HUES64 (cell line): Measurements from ENCODE around the gene DDX49. TPM values are rescaled to one million over a fixed set of nuclear protein-coding genes. Genes with fewer than 3 reads are reported as not detected.

ENCODE experiments used
- H3K27ac ChIP-seq: 2 replicates; pipeline ENCODE4 v1.7.0; 2013; ENCODE audit warnings: low read depth, low read length, inconsistent platforms
- H3K27me3 ChIP-seq: 2 replicates; pipeline ENCODE4 v1.6.1; 2013; ENCODE audit warnings: mild to moderate bottlenecking, low read length; ENCODE audit not compliant: insufficient read depth
- H3K36me3 ChIP-seq: 2 replicates; pipeline ENCODE4 v1.6.1; 2013; ENCODE audit warnings: mild to moderate bottlenecking, low read length; ENCODE audit not compliant: insufficient read depth
- H3K4me1 ChIP-seq: 2 replicates; pipeline ENCODE4 v1.6.1; 2013; ENCODE audit warnings: mild to moderate bottlenecking, low read length, moderate library complexity; ENCODE audit not compliant: insufficient read depth
- H3K4me3 ChIP-seq: 2 replicates; pipeline ENCODE4 v1.5.1; 2013; ENCODE audit warnings: mild to moderate bottlenecking, low read length, moderate library complexity
- H3K9ac ChIP-seq: 2 replicates; pipeline ENCODE4 v1.6.1; 2013; ENCODE audit warnings: mild to moderate bottlenecking, low read depth, low read length
- H3K9me3 ChIP-seq: 2 replicates; pipeline ENCODE4 v1.6.1; 2013; ENCODE audit warnings: low read depth, low read length; ENCODE audit not compliant: insufficient read depth
- WGBS: fragments of 150-250, 120-280 bp; methylation state at CpG from one replicate; pipeline ENCODE4 v1.1.7; 2013; ENCODE audit warnings: missing lambda C conversion rate; 5-methylcytosine and 5-hydroxymethylcytosine counted together
- polyA plus RNA-seq, 2 experiments: library from polyadenylated mRNA; stranded (reverse); fragments of 50-300 nt; gene quantifications; one replicate each; pipeline ENCODE4 v1.2.3, GENCODE V29; 2013

DDX49 gene
- polyA plus RNA-seq (2013, experiment 1 of 2) = 30.0 TPM
- polyA plus RNA-seq (2013, experiment 2 of 2) = 27.1 TPM

- Histone ChIP-seq H3K27ac (peak within 1 kb of the TSS; percentile 63), H3K27me3 (no peaks in the 10 kb centered on the region), H3K4me1 (0 out of 2 replicates have a peak, but pooled peaks cover 2% of the 10 kb centered on the region), H3K36me3 (peaks cover 30% of the 10 kb centered on the region), H3K4me3 (peak within 1 kb of the TSS; percentile 99), H3K9ac (peak within 1 kb of the TSS; percentile 93), H3K9me3 (no peaks in the 10 kb centered on the region)
- under 1% methylated on average over 72 of the region's 72 CpGs for WGBS
Observed at GRCh38 chr19:18919086-18919899, at the start of gene DDX49, which contains the start of gene COPE. DDX49 (plus strand) TSS chr19:18919715; CDS start chr19:18919742, 27 bp downstream. COPE (minus strand) TSS chr19:18919387; CDS start chr19:18919348, 39 bp downstream.

GRCh38 chr19:18869781-18870530, 49.6 kb upstream of the DDX49 start:
- H3K4me3 ChIP-seq = no peak overlapping the region
- H3K4me1 ChIP-seq = 0 out of 2 replicates have a peak, but pooled peaks cover 3% of the 10 kb centered on the region
- 90% methylated on average over 62 of the region's 62 CpGs for WGBS
- no peaks in the 10 kb centered on the region for H3K27me3 ChIP-seq
- no peaks in the 10 kb centered on the region for H3K9me3 ChIP-seq
- H3K9ac ChIP-seq = no peak overlapping the region
- no peak overlapping the region for H3K27ac ChIP-seq
- H3K36me3 ChIP-seq = peaks cover 29% of the 10 kb centered on the region

GRCh38 chr19:18870531-18871172, 48.9 kb upstream of the DDX49 start:
- Histone ChIP-seq H3K4me1 (0 out of 2 replicates have a peak, but pooled peaks cover 3% of the 10 kb centered on the region), H3K36me3 (peaks cover 22% of the 10 kb centered on the region), H3K27me3 (no peaks in the 10 kb centered on the region), H3K4me3 (no peak overlapping the region), H3K27ac (no peak overlapping the region), H3K9ac (no peak overlapping the region), H3K9me3 (no peaks in the 10 kb centered on the region)
- WGBS = 88% methylated on average over 25 of the region's 25 CpGs

GRCh38 chr19:18871543-18871942, 48.0 kb upstream of the DDX49 start:
- no peak overlapping the region for H3K9ac ChIP-seq
- peaks cover 20% of the 10 kb centered on the region for H3K36me3 ChIP-seq
- H3K4me3 ChIP-seq = no peak overlapping the region
- H3K4me1 ChIP-seq = 0 out of 2 replicates have a peak, but pooled peaks cover 3% of the 10 kb centered on the region
- 93% methylated on average over 7 of the region's 7 CpGs for WGBS
- no peaks in the 10 kb centered on the region for H3K9me3 ChIP-seq
- no peak overlapping the region for H3K27ac ChIP-seq
- H3K27me3 ChIP-seq = no peaks in the 10 kb centered on the region

- Histone ChIP-seq H3K27ac (no peak overlapping the region), H3K4me3 (no peak overlapping the region), H3K9ac (no peak overlapping the region), H3K9me3 (0 out of 2 replicates have a peak, but pooled peaks cover 4% of the 10 kb centered on the region), H3K36me3 (peaks cover 26% of the 10 kb centered on the region), H3K4me1 (no peaks in the 10 kb centered on the region), H3K27me3 (no peaks in the 10 kb centered on the region)
- 94% methylated on average over 5 of the region's 5 CpGs for WGBS
Observed at GRCh38 chr19:18875726-18876125, 43.8 kb upstream of the DDX49 start.

GRCh38 chr19:18876865-18877264, 42.6 kb upstream of the DDX49 start:
- peaks cover 31% of the 10 kb centered on the region for H3K36me3 ChIP-seq
- no peak overlapping the region for H3K27ac ChIP-seq
- no peak overlapping the region for H3K4me3 ChIP-seq
- H3K27me3 ChIP-seq = no peaks in the 10 kb centered on the region
- 96% methylated on average over 7 of the region's 7 CpGs for WGBS
- H3K9me3 ChIP-seq = 0 out of 2 replicates have a peak, but pooled peaks cover 4% of the 10 kb centered on the region
- H3K4me1 ChIP-seq = no peaks in the 10 kb centered on the region
- H3K9ac ChIP-seq = no peak overlapping the region

- no peaks in the 10 kb centered on the region for H3K4me1 ChIP-seq
- H3K4me3 ChIP-seq = no peak overlapping the region
- WGBS = 94% methylated on average over 25 of the region's 25 CpGs
- H3K36me3 ChIP-seq = peaks cover 39% of the 10 kb centered on the region
- H3K9me3 ChIP-seq = 0 out of 2 replicates have a peak, but pooled peaks cover 4% of the 10 kb centered on the region
- no peaks in the 10 kb centered on the region for H3K27me3 ChIP-seq
- H3K9ac ChIP-seq = no peak overlapping the region
- no peak overlapping the region for H3K27ac ChIP-seq
Observed at GRCh38 chr19:18878058-18878797, 41.3 kb upstream of the DDX49 start.

- WGBS = 91% methylated on average over 34 of the region's 34 CpGs
- H3K4me3 ChIP-seq = no peak overlapping the region
- H3K9ac ChIP-seq = no peak overlapping the region
- H3K36me3 ChIP-seq = peaks cover 46% of the 10 kb centered on the region
- H3K4me1 ChIP-seq = no peaks in the 10 kb centered on the region
- no peak overlapping the region for H3K27ac ChIP-seq
- no peaks in the 10 kb centered on the region for H3K27me3 ChIP-seq
- 0 out of 2 replicates have a peak, but pooled peaks cover 4% of the 10 kb centered on the region for H3K9me3 ChIP-seq
Observed at GRCh38 chr19:18878858-18879578, 40.5 kb upstream of the DDX49 start.

- H3K4me1 ChIP-seq = no peaks in the 10 kb centered on the region
- H3K9me3 ChIP-seq = 0 out of 2 replicates have a peak, but pooled peaks cover 4% of the 10 kb centered on the region
- peaks cover 46% of the 10 kb centered on the region for H3K36me3 ChIP-seq
- WGBS = 76% methylated on average over 13 of the region's 13 CpGs
- no peak overlapping the region for H3K4me3 ChIP-seq
- H3K9ac ChIP-seq = no peak overlapping the region
- H3K27ac ChIP-seq = no peak overlapping the region
- no peaks in the 10 kb centered on the region for H3K27me3 ChIP-seq
Observed at GRCh38 chr19:18879579-18880373, 39.7 kb upstream of the DDX49 start.
